Retina (tissue), 1 donor: ENCODE measurements around the gene ADSS2.

Source experiments
- DNase-seq: peaks from one replicate; pipeline ENCODE4 v3.0.0-alpha.2; 2016

Gene ADSS2

GRCh38 chr1:244362476-244362875 lies 89.2 kb downstream of the ADSS2 start:
- DNase-seq = peak; percentile 25

- DNase-seq = peak; percentile 61
Measured at GRCh38 chr1:244361764-244362473, 89.8 kb downstream of the ADSS2 start.
